IMR-90 (cell line): ENCODE data around the gene KLHL7.

Experiments
- BHLHE40 ChIP-seq: fragments of 150-350 bp; IDR thresholded peaks from 2 replicates; pipeline ENCODE4 v1.6.1; 2016; ENCODE audit warnings: mild to moderate bottlenecking, low read depth, low read length
- FOS ChIP-seq: fragments of 150-350 bp; IDR thresholded peaks from 2 replicates; pipeline ENCODE4 v1.6.1; 2016; ENCODE audit warnings: low read depth, low read length
- MAZ ChIP-seq: IDR thresholded peaks from 2 replicates; pipeline ENCODE4 v1.6.1; 2012; ENCODE audit warnings: low read depth, mild to moderate bottlenecking, low read length, improper control_type of control experiment, moderate library complexity, borderline replicate concordance
- MXI1 ChIP-seq: IDR thresholded peaks from 2 replicates; pipeline ENCODE4 v1.6.1; 2012; ENCODE audit warnings: low read depth, mild to moderate bottlenecking, low read length, moderate library complexity, borderline replicate concordance
- POLR2A ChIP-seq: IDR thresholded peaks from 2 replicates; pipeline ENCODE4 v1.6.1; 2012; ENCODE audit warnings: mild to moderate bottlenecking, low read depth, low read length
- RAD21 ChIP-seq: IDR thresholded peaks from 2 replicates; pipeline ENCODE4 v1.6.1; 2012; ENCODE audit warnings: low read length, improper control_type of control experiment
- RFX5 ChIP-seq: IDR thresholded peaks from 2 replicates; pipeline ENCODE4 v1.8.0; 2012; ENCODE audit warnings: low read depth, mild to moderate bottlenecking, low read length, moderate library complexity
- SMC3 ChIP-seq: fragments of 150-350 bp; IDR thresholded peaks from 2 replicates; pipeline ENCODE4 v1.6.1; 2016; ENCODE audit warnings: low read depth, mild to moderate bottlenecking, antibody characterized with exemption, low read length, moderate library complexity
- TF ChIP-seq, protein P1 (sequence below): conservative IDR thresholded peaks from 2 replicates; pipeline ENCODE4 v1.5.1; 2012; ENCODE audit warnings: mild to moderate bottlenecking, low read depth, low read length, improper control_type of control experiment
- TF ChIP-seq, protein P2 (sequence below): fragments of 150-350 bp; IDR thresholded peaks from 2 replicates; pipeline ENCODE4 v1.6.1; 2016; ENCODE audit warnings: low read depth, mild to moderate bottlenecking, low read length, moderate library complexity, borderline replicate concordance

DNA sequence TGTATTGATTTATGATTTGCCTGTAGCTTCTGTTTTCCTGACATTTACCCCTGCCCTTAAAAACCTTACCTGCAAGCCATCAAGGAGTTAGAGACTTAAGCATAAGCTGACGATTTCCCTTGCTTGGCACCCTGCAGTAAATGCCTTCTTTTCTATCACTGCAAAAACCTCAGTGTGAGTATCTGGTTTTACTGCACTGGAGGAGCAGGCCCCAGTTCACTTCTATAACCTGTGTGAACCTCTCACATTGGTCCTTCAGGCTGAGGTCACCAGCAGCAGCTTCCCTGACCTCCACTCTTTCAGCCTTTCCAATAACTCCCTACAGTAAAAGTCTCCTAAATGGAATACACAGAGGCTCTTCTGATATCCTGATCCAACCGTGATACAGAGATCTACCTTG, 106.8 kb downstream of the KLHL7 start:
- TF ChIP-seq POLR2A (no peak), MXI1 (no peak), RAD21 (no peak), RFX5 (no peak), SMC3 (no peak), FOS (no peak), MAZ (no peak), BHLHE40 (no peak)
- TF ChIP-seq, protein P1, sequence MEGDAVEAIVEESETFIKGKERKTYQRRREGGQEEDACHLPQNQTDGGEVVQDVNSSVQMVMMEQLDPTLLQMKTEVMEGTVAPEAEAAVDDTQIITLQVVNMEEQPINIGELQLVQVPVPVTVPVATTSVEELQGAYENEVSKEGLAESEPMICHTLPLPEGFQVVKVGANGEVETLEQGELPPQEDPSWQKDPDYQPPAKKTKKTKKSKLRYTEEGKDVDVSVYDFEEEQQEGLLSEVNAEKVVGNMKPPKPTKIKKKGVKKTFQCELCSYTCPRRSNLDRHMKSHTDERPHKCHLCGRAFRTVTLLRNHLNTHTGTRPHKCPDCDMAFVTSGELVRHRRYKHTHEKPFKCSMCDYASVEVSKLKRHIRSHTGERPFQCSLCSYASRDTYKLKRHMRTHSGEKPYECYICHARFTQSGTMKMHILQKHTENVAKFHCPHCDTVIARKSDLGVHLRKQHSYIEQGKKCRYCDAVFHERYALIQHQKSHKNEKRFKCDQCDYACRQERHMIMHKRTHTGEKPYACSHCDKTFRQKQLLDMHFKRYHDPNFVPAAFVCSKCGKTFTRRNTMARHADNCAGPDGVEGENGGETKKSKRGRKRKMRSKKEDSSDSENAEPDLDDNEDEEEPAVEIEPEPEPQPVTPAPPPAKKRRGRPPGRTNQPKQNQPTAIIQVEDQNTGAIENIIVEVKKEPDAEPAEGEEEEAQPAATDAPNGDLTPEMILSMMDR = no peak
- TF ChIP-seq, protein P2, sequence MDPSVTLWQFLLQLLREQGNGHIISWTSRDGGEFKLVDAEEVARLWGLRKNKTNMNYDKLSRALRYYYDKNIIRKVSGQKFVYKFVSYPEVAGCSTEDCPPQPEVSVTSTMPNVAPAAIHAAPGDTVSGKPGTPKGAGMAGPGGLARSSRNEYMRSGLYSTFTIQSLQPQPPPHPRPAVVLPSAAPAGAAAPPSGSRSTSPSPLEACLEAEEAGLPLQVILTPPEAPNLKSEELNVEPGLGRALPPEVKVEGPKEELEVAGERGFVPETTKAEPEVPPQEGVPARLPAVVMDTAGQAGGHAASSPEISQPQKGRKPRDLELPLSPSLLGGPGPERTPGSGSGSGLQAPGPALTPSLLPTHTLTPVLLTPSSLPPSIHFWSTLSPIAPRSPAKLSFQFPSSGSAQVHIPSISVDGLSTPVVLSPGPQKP = no peak
